Thyroid gland (tissue), 4 donors: ENCODE measurements around the gene LDHAL6B.

Experiments used
- CTCF ChIP-seq, 6 experiments: fragments of 200-600 bp in 3 of 6; fragments of 450-650 bp in 3 of 6; sonication (generic) in 3 of 6; IDR thresholded peaks; one replicate each; pipeline ENCODE4 v1.5.1; 2016 to 2019; ENCODE audit warnings: antibody characterized with exemption in 6 of 6, mild to moderate bottlenecking in 2 of 6, inconsistent platforms in 1 of 6, moderate library complexity in 1 of 6
- POLR2A ChIP-seq, 2 donors: fragments of 450-650 bp; IDR thresholded peaks; one replicate each; pipeline ENCODE4 v1.6.1; 2017; ENCODE audit warnings: antibody characterized with exemption in 2 of 2, mild to moderate bottlenecking in 2 of 2, moderate library complexity in 1 of 2

- TF ChIP-seq CTCF (IDR thresholded peaks at IDR 0.05), result no peak
- no peak for TF ChIP-seq POLR2A (IDR thresholded peaks at IDR 0.05)
Measured at GRCh38 chr15:59256482-59256881, 49.8 kb downstream of the LDHAL6B start.
